SU-DHL-6 (cell line): ENCODE results near the gene CTNS.

ENCODE experiments used
- EZH2phosphoT487 ChIP-seq: fragments of 200-600 bp; sonication (generic), shearing (Covaris generic); conservative IDR thresholded peaks from 2 replicates; pipeline ENCODE4 v1.6.1; 2018; ENCODE audit warnings: mild to moderate bottlenecking, antibody characterized with exemption, low read length, moderate library complexity, mixed read lengths
- TF ChIP-seq, protein P1 (sequence below): fragments of 200-600 bp; sonication (generic); IDR thresholded peaks from one replicate; pipeline ENCODE4 v1.5.1; 2017; ENCODE audit warnings: antibody characterized with exemption, mild to moderate bottlenecking, low read length, moderate library complexity; ENCODE audit not compliant: insufficient read depth, poor library complexity, severe bottlenecking

- TF ChIP-seq EZH2phosphoT487 = no peak
- TF ChIP-seq, protein P1, sequence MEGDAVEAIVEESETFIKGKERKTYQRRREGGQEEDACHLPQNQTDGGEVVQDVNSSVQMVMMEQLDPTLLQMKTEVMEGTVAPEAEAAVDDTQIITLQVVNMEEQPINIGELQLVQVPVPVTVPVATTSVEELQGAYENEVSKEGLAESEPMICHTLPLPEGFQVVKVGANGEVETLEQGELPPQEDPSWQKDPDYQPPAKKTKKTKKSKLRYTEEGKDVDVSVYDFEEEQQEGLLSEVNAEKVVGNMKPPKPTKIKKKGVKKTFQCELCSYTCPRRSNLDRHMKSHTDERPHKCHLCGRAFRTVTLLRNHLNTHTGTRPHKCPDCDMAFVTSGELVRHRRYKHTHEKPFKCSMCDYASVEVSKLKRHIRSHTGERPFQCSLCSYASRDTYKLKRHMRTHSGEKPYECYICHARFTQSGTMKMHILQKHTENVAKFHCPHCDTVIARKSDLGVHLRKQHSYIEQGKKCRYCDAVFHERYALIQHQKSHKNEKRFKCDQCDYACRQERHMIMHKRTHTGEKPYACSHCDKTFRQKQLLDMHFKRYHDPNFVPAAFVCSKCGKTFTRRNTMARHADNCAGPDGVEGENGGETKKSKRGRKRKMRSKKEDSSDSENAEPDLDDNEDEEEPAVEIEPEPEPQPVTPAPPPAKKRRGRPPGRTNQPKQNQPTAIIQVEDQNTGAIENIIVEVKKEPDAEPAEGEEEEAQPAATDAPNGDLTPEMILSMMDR = no peak
These were observed 48.6 kb downstream of the CTNS start for GRCh38 chr17:3685174-3685573.
